ENCODE measurements around the gene GSE1. TPM values are rescaled to one million over a fixed set of nuclear protein-coding genes. Genes with fewer than 3 reads are reported as not detected.
A peak's percentile ranks its signal among the peaks of the same experiment; 100 is the strongest.

The GSE1 gene
- total RNA-seq, 1 donor from 2014 or later, result 101 TPM

DNA sequence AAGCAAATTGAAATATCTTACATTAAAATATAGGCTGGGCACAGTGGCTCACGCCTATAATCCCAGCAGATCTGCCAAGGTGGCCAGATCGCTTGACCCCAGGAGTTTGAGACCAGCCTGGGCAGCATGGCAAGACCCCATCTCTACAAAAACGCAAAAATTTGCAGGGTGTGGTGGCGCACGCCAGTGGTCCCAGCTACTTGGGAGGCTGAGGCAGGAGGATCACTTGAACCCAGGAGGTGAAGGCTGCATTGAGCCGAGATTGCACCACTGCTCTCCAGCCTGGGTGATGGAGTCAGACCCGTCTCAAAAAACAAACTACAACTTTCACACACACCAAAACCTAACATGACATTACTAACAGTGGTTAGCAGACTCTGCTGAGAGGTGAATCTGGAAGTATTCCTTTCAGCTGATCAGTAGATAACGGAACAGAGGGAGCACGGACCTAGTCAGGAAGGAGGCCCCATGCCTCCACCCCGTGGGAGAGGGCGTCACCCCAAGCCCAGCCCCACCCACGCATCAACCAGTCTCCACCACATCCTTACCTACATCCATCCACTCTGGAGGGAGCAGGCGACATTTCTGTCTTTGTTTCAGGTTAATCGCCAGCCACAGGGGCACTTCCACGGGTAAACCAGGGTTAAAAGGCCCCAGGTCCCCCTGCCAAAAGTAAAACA lies 73.9 kb downstream of the GSE1 start:
- TF ChIP-seq, protein P1, sequence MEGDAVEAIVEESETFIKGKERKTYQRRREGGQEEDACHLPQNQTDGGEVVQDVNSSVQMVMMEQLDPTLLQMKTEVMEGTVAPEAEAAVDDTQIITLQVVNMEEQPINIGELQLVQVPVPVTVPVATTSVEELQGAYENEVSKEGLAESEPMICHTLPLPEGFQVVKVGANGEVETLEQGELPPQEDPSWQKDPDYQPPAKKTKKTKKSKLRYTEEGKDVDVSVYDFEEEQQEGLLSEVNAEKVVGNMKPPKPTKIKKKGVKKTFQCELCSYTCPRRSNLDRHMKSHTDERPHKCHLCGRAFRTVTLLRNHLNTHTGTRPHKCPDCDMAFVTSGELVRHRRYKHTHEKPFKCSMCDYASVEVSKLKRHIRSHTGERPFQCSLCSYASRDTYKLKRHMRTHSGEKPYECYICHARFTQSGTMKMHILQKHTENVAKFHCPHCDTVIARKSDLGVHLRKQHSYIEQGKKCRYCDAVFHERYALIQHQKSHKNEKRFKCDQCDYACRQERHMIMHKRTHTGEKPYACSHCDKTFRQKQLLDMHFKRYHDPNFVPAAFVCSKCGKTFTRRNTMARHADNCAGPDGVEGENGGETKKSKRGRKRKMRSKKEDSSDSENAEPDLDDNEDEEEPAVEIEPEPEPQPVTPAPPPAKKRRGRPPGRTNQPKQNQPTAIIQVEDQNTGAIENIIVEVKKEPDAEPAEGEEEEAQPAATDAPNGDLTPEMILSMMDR (conservative IDR thresholded peaks at IDR 0.05), result no peak
- H3K27me3 Mint-ChIP-seq, result peaks cover 4% of the 10 kb centered on the region
- no peak for DNase-seq (ENCODE audit: extremely low spot score, unreplicated experiment)
- peaks cover 11% of the 10 kb centered on the region for H3K36me3 Mint-ChIP-seq
- peaks cover 29% of the 10 kb centered on the region for H3K4me1 Mint-ChIP-seq (ENCODE audit: unreplicated experiment)
- no peak overlapping the region for H3K27ac Mint-ChIP-seq
- peak overlapping the region; percentile 85 for H3K4me3 Mint-ChIP-seq
- no peaks in the 10 kb centered on the region for H3K9me3 Mint-ChIP-seq

DNA sequence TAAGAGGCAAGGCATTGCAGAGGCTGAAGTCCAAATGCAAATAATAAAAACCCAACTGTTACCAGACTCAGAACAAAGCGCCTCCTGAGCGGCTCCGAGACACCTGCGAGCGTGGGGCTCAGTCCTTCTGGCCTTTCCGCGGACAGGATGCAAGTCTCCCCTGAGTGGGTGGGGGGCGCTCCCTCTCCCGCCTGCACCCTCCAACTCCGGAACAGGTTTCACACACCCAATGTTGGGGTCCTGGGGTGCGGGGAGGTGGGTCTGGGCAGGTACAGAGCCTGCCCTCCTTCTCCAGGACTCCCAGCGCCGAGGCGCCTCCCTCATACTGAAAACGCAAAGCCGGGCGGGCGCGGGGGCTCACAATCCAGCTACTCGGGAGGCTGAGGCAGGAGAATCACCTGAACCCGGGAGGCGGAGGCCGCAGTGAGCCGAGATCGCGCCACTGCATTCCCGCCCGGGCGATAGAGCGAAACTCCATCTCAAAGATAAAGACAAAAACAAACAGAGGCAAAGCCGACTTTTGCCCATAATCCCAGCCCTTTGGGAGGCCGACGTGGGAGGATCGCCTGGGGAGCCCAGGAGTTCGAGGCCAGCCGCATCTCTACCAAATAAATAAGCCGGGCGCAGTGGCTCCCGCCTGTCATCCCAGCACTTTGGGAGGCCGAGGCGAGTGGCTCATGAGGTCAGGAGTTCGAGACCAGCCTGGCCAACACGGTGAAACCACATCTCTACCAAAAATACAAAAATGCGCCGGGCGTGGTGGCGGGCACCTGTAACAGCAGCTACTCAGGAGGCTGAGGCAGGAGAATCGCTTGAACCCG lies 74.7 kb downstream of the GSE1 start:
- Mint-ChIP-seq H3K27ac (no peak overlapping the region), H3K36me3 (peaks cover 10% of the 10 kb centered on the region), H3K4me1 (ENCODE audit: unreplicated experiment) (peaks cover 29% of the 10 kb centered on the region), H3K4me3 (peak overlapping the region; percentile 85), H3K9me3 (no peaks in the 10 kb centered on the region), H3K27me3 (peaks cover 4% of the 10 kb centered on the region)
- DNase-seq (ENCODE audit: extremely low spot score, unreplicated experiment), result no peak
- TF ChIP-seq, protein P1 (conservative IDR thresholded peaks at IDR 0.05), result no peak

GRCh38 chr16:85688586-85689284 lies 75.6 kb downstream of the GSE1 start, which contains the start of gene GINS2:
TSS of gene GINS2 (minus strand) at chr16:85688954. CDS start at chr16:85688898, 56 bp downstream.
- Mint-ChIP-seq H3K9me3 (no peaks in the 10 kb centered on the region), H3K27ac (no peak within 1 kb of the TSS), H3K4me1 (ENCODE audit: unreplicated experiment) (peaks cover 20% of the 10 kb centered on the region), H3K36me3 (peaks cover 7% of the 10 kb centered on the region), H3K4me3 (peak within 1 kb of the TSS; percentile 85), H3K27me3 (peaks cover 4% of the 10 kb centered on the region)
- TF ChIP-seq, protein P1 (conservative IDR thresholded peaks at IDR 0.05), result no peak
- peak; percentile 94 for DNase-seq (ENCODE audit: extremely low spot score, unreplicated experiment)

DNA sequence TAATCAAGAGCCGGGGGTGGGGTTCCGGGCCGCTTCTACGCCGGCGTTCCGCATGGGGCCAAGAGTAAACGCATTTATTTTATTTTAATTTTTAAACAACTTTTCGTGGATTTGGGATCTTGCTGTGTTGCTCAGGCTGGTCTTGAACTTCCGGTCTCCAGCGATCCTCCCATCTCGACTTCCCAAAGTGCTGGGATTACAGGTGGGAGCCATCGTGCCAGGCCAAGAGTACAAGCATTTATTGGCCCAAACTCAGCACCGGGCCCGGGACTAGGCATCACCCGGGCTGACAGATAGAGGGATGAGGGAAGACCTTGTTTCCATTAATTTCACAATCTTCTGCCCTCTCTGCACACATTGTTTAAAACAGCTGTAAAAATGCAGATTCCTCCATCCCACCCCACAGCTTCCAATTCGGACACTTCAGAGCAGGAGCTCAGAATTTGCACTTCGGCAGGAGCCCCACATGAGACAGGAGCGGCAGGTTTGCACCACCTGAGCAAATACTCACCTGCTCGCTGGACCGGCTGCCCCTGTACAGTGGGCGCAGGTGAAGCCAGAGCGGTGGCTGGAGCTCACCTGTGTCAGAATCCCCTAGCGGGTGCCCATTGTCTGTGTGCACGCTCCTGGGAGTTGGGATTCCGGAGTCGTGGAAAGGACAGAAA lies 76.3 kb downstream of the GSE1 start:
- peaks cover 20% of the 10 kb centered on the region for H3K4me1 Mint-ChIP-seq (ENCODE audit: unreplicated experiment)
- H3K27ac Mint-ChIP-seq, result no peak overlapping the region
- TF ChIP-seq, protein P1 (conservative IDR thresholded peaks at IDR 0.05), result no peak
- peak overlapping the region; percentile 75 for H3K4me3 Mint-ChIP-seq
- H3K27me3 Mint-ChIP-seq, result peaks cover 4% of the 10 kb centered on the region
- H3K9me3 Mint-ChIP-seq, result no peaks in the 10 kb centered on the region
- no peak for DNase-seq (ENCODE audit: extremely low spot score, unreplicated experiment)
- peaks cover 7% of the 10 kb centered on the region for H3K36me3 Mint-ChIP-seq

- no peaks in the 10 kb centered on the region for H3K9me3 Mint-ChIP-seq
- peak overlapping the region; percentile 50 for H3K27ac Mint-ChIP-seq
- H3K4me1 Mint-ChIP-seq (ENCODE audit: unreplicated experiment), result peaks cover 20% of the 10 kb centered on the region
- TF ChIP-seq, protein P1 (conservative IDR thresholded peaks at IDR 0.05), result no peak
- peak overlapping the region; percentile 54 for H3K4me3 Mint-ChIP-seq
- DNase-seq (ENCODE audit: extremely low spot score, unreplicated experiment), result no peak
- peaks cover 7% of the 10 kb centered on the region for H3K36me3 Mint-ChIP-seq
- H3K27me3 Mint-ChIP-seq, result peaks cover 4% of the 10 kb centered on the region
These were observed 76.8 kb downstream of the GSE1 start for GRCh38 chr16:85689950-85690320.

Measured in type B pancreatic cell (in vitro differentiated cells).